HUES64 (cell line): ENCODE data around the gene SLC2A10.

Experiments
- H3K27ac ChIP-seq: 2 replicates; pipeline ENCODE4 v1.7.0; 2013; ENCODE audit warnings: low read depth, low read length, inconsistent platforms
- H3K27me3 ChIP-seq: 2 replicates; pipeline ENCODE4 v1.6.1; 2013; ENCODE audit warnings: mild to moderate bottlenecking, low read length; ENCODE audit not compliant: insufficient read depth
- H3K36me3 ChIP-seq: 2 replicates; pipeline ENCODE4 v1.6.1; 2013; ENCODE audit warnings: mild to moderate bottlenecking, low read length; ENCODE audit not compliant: insufficient read depth
- H3K4me1 ChIP-seq: 2 replicates; pipeline ENCODE4 v1.6.1; 2013; ENCODE audit warnings: mild to moderate bottlenecking, low read length, moderate library complexity; ENCODE audit not compliant: insufficient read depth
- H3K4me3 ChIP-seq: 2 replicates; pipeline ENCODE4 v1.5.1; 2013; ENCODE audit warnings: mild to moderate bottlenecking, low read length, moderate library complexity
- H3K9ac ChIP-seq: 2 replicates; pipeline ENCODE4 v1.6.1; 2013; ENCODE audit warnings: mild to moderate bottlenecking, low read depth, low read length
- H3K9me3 ChIP-seq: 2 replicates; pipeline ENCODE4 v1.6.1; 2013; ENCODE audit warnings: low read depth, low read length; ENCODE audit not compliant: insufficient read depth
- WGBS: fragments of 150-250, 120-280 bp; methylation state at CpG from one replicate; pipeline ENCODE4 v1.1.7; 2013; ENCODE audit warnings: missing lambda C conversion rate; 5-methylcytosine and 5-hydroxymethylcytosine counted together

SLC2A10 gene

GRCh38 chr20:46683011-46683667, 26.3 kb upstream of the SLC2A10 start:
- no peak overlapping the region for H3K27ac ChIP-seq
- H3K4me1 ChIP-seq: peaks cover 27% of the 10 kb centered on the region
- no peaks in the 10 kb centered on the region for H3K27me3 ChIP-seq
- peaks cover 38% of the 10 kb centered on the region for H3K36me3 ChIP-seq
- peak overlapping the region; percentile 63 for H3K4me3 ChIP-seq
- WGBS: 75% methylated on average over 12 of the region's 12 CpGs
- H3K9me3 ChIP-seq: no peaks in the 10 kb centered on the region
- peak overlapping the region; percentile 79 for H3K9ac ChIP-seq

GRCh38 chr20:46683668-46683938, 25.8 kb upstream of the SLC2A10 start:
- H3K9me3 ChIP-seq: no peaks in the 10 kb centered on the region
- peaks cover 30% of the 10 kb centered on the region for H3K4me1 ChIP-seq
- no peaks in the 10 kb centered on the region for H3K27me3 ChIP-seq
- H3K9ac ChIP-seq: peak overlapping the region; percentile 79
- peak overlapping the region; percentile 15; the same call in 1 of the 2 replicates for H3K27ac ChIP-seq
- peak overlapping the region; percentile 63 for H3K4me3 ChIP-seq
- 56% methylated on average over 8 of the region's 8 CpGs for WGBS
- peaks cover 36% of the 10 kb centered on the region for H3K36me3 ChIP-seq

- Histone ChIP-seq H3K27me3 (no peaks in the 10 kb centered on the region), H3K36me3 (peaks cover 36% of the 10 kb centered on the region), H3K4me1 (peaks cover 30% of the 10 kb centered on the region), H3K9me3 (no peaks in the 10 kb centered on the region), H3K4me3 (peak overlapping the region; percentile 63), H3K9ac (peak overlapping the region; percentile 79), H3K27ac (peak overlapping the region; percentile 55)
- WGBS: 32% methylated on average over 22 of the region's 23 CpGs
These were observed 25.3 kb upstream of the SLC2A10 start for GRCh38 chr20:46683939-46684750.

- Histone ChIP-seq H3K4me3 (peak overlapping the region; percentile 90), H3K9me3 (no peaks in the 10 kb centered on the region), H3K36me3 (peaks cover 24% of the 10 kb centered on the region), H3K4me1 (peaks cover 18% of the 10 kb centered on the region), H3K27ac (peak overlapping the region; percentile 98), H3K27me3 (no peaks in the 10 kb centered on the region), H3K9ac (peak overlapping the region; percentile 93)
- 24% methylated on average over 20 of the region's 20 CpGs for WGBS
These were observed 21.0 kb upstream of the SLC2A10 start for GRCh38 chr20:46688151-46689081.

GRCh38 chr20:46689082-46689753, 20.2 kb upstream of the SLC2A10 start, which contains the start of gene TP53RK:
Gene TP53RK (minus strand): TSS chr20:46689444. CDS start chr20:46689414, 30 bp downstream.
- peak within 1 kb of the TSS; percentile 98 for H3K27ac ChIP-seq
- peak within 1 kb of the TSS; percentile 93 for H3K9ac ChIP-seq
- under 1% methylated on average over 71 of the region's 71 CpGs for WGBS
- H3K4me3 ChIP-seq: peak within 1 kb of the TSS; percentile 90
- peaks cover 24% of the 10 kb centered on the region for H3K36me3 ChIP-seq
- no peaks in the 10 kb centered on the region for H3K9me3 ChIP-seq
- no peaks in the 10 kb centered on the region for H3K27me3 ChIP-seq
- H3K4me1 ChIP-seq: peaks cover 14% of the 10 kb centered on the region

- Histone ChIP-seq H3K36me3 (peaks cover 24% of the 10 kb centered on the region), H3K27me3 (no peaks in the 10 kb centered on the region), H3K9me3 (no peaks in the 10 kb centered on the region), H3K4me3 (peak overlapping the region; percentile 58), H3K4me1 (peaks cover 17% of the 10 kb centered on the region), H3K27ac (peak overlapping the region; percentile 59; the same call in 1 of the 2 replicates), H3K9ac (peak overlapping the region; percentile 75)
- WGBS: 1% methylated on average over 12 of the region's 12 CpGs
These were observed 19.7 kb upstream of the SLC2A10 start for GRCh38 chr20:46689754-46690085.

GRCh38 chr20:46690219-46691106, 19.0 kb upstream of the SLC2A10 start:
- peaks cover 16% of the 10 kb centered on the region for H3K36me3 ChIP-seq
- peaks cover 17% of the 10 kb centered on the region for H3K4me1 ChIP-seq
- peak overlapping the region; percentile 75 for H3K9ac ChIP-seq
- no peaks in the 10 kb centered on the region for H3K27me3 ChIP-seq
- H3K4me3 ChIP-seq: peak overlapping the region; percentile 58
- H3K27ac ChIP-seq: peak overlapping the region; percentile 59; the same call in 1 of the 2 replicates
- no peaks in the 10 kb centered on the region for H3K9me3 ChIP-seq
- 86% methylated on average over 13 of the region's 13 CpGs for WGBS

- Histone ChIP-seq H3K36me3 (peaks cover 9% of the 10 kb centered on the region), H3K9ac (no peak overlapping the region), H3K4me1 (peaks cover 17% of the 10 kb centered on the region), H3K27ac (no peak overlapping the region), H3K27me3 (no peaks in the 10 kb centered on the region), H3K9me3 (no peaks in the 10 kb centered on the region), H3K4me3 (no peak overlapping the region)
- 79% methylated on average over 4 of the region's 4 CpGs for WGBS
These were observed 18.3 kb upstream of the SLC2A10 start for GRCh38 chr20:46691196-46691595.

- Histone ChIP-seq H3K4me1 (peaks cover 8% of the 10 kb centered on the region), H3K9me3 (no peaks in the 10 kb centered on the region), H3K4me3 (no peak overlapping the region), H3K27ac (no peak overlapping the region), H3K36me3 (no peaks in the 10 kb centered on the region), H3K9ac (no peak overlapping the region), H3K27me3 (no peaks in the 10 kb centered on the region)
- 86% methylated on average over 2 of the region's 2 CpGs for WGBS
These were observed 15.0 kb upstream of the SLC2A10 start for GRCh38 chr20:46694484-46694883.

- no peaks in the 10 kb centered on the region for H3K36me3 ChIP-seq
- H3K9me3 ChIP-seq: no peaks in the 10 kb centered on the region
- no peak overlapping the region for H3K9ac ChIP-seq
- H3K4me3 ChIP-seq: no peak overlapping the region
- no peak overlapping the region for H3K27ac ChIP-seq
- 0 out of 2 replicates have a peak, but pooled peaks cover 3% of the 10 kb centered on the region for H3K4me1 ChIP-seq
- WGBS: 76% methylated on average over 3 of the region's 3 CpGs
- no peaks in the 10 kb centered on the region for H3K27me3 ChIP-seq
These were observed 13.6 kb upstream of the SLC2A10 start for GRCh38 chr20:46695892-46696291.
